Stimulated activated CD4-positive, alpha-beta T cell treated with anti-CD3 and anti-CD28 coated beads, Interleukin-1b, Interleukin-23, amount 100 ng/mL, for 1 hour (primary cell): ENCODE data around the gene BCL3.
"Not testable (repeated sequence)": the region's sequence is repeated elsewhere in the genome, so short reads cannot be mapped to it uniquely, and the experiment has no call there.

ENCODE experiments used
- DNase-seq, 2 donors: peaks; one replicate each; pipeline ENCODE4 v3.0.0-alpha.2; 2020; ENCODE audit warnings: low read depth in 2 of 2

The BCL3 gene, protein sequence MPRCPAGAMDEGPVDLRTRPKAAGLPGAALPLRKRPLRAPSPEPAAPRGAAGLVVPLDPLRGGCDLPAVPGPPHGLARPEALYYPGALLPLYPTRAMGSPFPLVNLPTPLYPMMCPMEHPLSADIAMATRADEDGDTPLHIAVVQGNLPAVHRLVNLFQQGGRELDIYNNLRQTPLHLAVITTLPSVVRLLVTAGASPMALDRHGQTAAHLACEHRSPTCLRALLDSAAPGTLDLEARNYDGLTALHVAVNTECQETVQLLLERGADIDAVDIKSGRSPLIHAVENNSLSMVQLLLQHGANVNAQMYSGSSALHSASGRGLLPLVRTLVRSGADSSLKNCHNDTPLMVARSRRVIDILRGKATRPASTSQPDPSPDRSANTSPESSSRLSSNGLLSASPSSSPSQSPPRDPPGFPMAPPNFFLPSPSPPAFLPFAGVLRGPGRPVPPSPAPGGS

DNA sequence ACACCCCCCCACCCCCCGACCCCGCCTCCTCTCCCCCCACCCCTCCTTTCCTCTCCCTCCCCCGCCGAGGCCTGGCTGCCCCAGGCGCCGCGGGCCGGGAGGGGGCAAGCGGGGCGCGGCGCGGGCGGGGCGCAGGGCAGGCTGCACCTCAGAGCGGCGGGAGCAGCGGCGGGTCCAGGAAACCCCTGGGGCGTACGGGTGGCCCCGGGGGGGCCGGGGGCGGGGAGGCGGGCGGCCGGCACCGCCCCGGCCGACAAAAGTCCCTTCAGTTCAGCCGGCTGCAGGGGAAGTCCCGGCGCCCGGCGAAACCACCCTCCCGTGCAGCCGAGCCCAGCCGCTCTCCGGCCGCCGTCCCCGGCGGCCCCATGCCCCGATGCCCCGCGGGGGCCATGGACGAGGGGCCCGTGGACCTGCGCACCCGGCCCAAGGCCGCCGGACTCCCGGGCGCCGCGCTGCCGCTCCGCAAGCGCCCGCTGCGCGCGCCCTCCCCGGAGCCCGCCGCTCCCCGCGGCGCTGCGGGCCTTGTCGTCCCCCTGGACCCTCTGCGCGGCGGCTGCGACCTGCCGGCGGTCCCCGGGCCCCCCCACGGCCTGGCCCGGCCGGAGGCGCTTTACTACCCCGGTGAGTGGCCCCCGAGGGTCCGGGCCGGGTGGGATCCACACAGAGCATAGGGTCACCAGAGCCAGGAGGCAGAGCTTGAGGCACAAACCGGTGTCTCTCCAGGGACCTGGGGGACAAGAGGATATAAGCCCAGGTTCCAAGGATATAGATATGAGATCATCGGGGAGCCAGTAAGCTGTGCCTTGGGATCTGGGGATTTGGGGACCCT, at the start of gene BCL3:
Gene BCL3, plus strand, starts transcription at position 283 of the 829 bp plus-strand sequence. Its CDS starts 83 bp downstream, at position 366.
- peak; percentile 37 to 65 for DNase-seq

DNA sequence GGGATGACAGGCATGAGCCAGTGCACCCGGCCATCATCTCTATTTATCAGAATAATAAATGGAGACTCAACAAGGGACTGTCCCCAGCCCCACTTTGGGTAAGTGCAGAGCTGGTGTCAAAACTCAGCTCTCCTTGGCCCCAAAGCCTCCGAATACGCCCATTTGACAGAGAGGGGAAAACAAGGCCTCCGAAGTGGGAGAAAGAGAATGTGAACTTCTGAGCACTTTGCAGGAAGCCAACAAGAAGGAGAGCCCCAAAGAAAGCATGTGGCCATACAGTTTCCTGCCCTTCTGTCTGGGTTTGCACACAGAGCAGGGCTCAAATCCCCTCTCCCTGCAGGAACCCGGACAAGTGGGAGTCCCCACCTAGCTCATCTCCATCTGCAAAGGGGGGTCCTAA, 48.0 kb upstream of the BCL3 start:
- no peak for DNase-seq

DNA sequence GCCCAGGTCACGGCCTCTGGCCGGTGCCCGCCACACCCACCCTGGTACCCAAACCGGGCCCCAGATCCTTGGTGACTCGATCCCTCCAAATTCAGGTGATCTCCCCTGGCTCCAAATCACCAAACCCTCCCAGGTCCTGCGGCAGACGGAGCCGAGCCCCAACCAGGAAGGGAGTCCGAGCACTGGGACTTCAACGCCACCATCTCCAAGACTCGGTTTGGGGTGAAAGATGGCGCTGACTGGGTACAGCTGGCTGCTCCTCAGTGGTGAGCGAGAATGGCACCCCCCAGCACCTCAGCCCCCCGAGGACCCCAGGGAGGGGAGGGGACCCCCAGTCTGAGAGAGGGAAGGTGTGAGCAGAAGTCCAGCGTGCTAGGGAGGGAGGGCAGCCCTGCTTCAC, 47.3 kb upstream of the BCL3 start:
- no peak for DNase-seq

DNA sequence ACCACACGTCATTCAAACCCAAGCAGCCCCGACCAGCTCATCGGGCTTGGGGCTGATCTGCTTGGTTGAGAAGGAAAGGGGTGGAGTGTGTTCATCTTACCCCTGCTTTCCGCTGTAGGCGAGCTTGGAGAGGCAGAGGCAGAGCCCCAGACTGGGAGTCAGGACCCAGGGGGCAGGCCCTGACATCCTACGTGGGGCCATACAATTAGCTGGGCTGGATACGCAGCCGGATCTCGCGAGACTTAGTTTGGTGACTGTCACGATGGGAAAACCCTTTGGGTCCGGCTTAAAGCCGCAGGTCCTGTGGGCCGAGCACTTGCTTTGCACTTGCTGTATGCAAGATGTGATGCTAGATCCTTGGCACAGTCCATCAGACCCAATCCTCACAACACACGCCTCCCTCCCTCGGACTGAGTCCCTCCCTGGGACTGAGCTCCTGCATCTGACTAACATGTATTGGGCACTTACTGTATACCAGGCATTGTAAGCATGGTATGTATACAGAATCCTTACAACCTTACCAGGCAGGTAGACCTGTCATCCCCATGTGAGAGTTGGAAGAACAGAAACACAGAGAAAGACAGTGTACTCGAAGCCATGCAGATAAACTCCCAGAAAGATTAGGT, 45.8 kb upstream of the BCL3 start:
- DNase-seq = no peak

DNA sequence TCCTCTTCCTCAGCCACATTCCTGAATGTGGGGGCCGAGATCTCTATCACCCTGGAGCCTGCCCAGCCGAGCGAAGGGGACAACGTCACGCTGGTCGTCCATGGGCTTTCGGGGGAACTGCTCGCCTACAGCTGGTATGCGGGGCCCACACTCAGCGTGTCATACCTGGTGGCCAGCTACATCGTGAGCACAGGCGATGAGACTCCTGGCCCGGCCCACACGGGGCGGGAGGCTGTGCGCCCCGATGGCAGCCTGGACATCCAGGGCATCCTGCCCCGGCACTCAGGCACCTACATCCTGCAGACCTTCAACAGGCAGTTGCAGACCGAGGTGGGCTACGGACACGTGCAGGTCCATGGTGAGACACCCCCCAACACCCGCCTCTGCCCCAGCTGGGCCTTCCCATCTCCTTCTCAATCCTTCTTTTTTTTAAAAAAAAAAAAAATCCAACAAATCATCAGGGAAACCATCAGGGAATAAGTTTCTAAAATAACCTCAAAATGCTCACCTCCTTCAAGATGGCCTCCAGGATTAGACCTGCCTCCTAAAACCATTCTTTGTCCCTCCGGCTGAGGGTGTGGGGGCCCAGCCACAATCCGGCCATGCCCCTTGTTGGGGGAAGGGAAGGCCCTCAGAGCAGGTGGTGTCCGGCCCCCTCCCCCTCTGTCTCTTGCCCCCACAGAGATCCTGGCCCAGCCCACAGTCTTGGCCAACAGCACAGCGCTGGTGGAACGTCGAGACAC, 45.0 kb upstream of the BCL3 start:
- DNase-seq = no peak

DNA sequence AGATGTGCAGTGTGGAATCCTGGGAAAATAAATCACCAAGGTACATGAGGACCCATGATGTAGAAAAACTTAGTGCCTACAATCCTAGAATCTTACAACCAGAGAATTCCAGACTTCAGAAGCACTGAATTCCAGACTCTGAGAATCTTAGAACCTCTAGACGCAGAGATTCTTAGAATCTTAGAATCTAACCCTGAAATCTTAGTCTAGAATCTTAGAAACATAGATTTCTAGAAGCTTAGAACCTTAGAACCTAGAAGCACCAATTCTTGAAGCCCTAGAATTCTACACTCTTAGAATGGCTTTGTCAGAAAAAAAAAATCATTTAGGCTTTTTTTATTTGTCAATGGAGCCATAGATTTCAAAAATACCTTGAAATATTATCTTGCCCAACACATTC, 43.5 kb upstream of the BCL3 start:
- no peak for DNase-seq

DNA sequence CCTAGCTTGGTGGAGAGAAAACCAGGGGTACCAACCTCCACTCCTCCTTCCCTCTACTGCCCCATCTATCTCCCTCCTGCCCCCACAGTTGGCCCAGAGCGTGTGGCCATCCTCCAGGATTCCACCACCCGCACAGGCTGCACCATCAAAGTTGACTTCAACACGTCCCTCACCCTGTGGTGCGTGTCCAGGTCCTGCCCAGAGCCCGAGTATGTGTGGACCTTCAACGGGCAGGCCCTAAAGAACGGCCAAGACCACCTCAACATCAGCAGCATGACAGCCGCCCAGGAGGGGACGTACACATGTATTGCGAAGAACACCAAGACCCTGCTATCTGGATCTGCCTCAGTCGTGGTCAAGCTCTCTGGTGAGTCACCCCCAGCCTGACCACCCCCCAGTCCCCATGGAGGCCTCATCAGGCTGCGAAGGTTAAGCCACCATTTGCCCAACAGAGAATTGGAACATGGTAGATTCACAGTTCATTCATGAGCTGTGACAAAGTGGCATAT, 43.0 kb upstream of the BCL3 start:
- DNase-seq = no peak

DNA sequence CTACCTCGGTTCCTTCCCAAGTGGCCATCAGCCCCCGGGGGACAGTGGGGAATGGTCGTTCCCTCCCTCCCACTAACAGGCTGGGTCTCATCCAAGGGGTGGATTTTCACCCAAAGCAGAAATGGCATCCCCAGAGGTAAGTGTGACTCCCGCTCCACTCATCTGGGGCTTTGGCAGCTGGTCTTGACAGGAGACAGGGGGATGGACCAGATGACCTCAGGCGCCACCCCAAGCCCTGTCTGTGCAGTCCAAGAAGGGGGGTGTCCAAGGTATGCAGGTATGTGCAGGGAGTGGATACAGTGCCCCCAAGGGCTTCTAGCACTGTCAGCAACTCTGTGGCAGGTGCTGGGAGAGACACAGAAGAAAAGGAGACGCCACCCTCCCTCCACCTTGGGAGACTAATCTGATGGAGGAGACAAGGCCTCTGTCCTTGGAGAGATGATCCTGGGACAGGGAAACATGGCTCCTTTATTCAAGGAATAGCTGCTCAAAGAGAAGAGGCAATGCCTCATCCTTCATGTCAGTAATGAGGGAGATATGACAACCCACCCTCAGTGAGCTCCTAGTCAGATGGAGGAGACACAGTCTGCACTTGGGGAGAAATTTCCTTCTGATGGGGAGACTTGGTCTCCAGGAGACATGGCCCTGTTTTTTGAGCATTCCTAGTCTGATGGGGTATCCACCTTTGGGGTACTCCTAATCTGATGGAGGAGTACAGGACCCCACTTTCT, 41.8 kb upstream of the BCL3 start:
- no peak for DNase-seq

DNA sequence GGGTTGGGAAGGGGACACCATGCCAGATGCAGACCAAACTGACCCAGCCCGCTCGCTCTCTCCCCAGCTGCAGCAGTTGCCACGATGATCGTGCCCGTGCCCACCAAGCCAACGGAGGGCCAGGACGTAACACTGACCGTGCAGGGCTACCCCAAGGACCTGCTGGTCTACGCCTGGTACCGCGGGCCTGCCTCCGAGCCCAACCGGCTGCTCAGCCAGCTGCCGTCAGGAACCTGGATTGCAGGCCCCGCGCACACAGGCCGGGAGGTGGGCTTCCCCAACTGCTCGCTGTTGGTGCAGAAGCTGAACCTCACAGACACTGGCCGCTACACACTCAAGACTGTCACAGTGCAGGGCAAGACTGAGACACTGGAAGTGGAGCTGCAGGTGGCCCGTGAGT, 40.7 kb upstream of the BCL3 start:
- no peak for DNase-seq

DNA sequence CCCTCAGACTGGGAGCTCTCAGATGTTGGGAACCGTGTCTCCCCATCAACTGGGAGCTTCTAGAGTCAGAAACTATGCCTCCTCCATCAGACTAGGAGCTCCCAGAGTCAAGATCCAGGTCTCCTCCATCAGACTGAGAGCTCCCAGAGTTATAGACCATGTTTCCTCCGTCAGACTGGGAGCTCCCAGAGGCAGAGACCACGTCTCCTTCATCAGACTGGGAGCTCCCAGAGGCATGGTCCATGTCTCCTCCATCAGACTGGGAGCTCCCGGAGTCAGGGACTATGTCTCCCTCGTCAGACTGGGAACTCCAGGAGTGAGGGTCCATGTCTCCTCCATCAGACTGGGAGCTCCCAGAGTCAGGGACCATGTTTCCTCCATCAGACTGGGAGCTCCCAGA, 39.6 kb upstream of the BCL3 start:
- no peak for DNase-seq

DNA sequence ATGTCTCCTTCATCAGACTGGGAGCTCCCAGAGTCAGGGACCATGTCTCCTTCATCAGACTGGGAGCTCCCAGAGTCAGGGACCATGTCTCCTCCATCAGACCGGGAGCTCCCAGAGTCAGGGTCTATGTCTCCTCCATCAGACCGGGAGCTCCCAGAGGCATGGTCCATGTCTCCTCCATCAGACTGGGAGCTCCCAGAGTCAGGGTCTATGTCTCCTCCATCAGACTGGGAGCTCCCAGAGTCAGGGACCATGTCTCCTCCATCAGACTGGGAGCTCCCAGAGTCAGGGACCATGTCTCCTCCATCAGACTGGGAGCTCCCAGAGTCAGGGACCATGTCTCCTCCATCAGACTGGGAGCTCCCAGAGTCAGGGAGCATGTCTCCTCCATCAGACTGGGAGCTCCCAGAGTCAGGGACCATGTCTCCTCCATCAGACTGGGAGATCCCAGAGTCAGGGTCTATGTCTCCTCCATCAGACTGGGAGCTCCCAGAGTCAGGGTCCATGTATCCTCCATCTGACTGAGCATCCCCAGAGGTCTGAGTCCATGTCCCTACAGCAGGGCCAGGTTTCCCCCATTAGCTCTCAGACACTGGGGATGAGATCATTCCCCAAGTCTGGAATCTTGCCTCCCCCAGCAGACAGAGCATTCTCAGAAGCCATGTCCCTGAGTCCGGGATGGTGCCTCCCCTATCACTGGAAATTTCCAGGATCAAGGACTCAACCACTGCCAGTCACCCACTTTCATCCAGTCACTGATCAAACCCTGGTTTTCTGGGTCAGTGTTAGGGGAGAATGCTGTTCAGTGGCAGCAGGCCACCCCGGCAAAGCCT, 38.9 kb upstream of the BCL3 start:
- DNase-seq = not testable (repeated sequence)

DNA sequence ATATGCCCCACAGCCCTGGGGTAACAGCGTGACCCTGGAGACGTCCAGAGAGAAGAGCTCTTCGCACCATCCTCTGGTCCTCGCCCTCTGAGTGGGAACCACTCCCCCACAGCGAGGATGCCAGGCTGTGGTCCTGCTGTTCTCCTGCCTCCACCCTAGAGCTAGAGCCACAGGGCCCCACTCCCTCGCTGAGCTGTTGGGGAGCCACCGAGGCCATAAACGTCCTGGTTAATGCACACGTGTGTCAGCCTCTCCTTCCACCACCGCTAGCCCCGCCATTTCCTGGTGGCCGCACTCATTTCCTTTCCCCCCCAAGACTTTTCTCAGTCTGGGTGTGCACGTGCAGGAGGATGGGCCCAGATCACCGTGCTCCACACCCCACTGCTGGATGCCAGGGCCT, 38.0 kb upstream of the BCL3 start:
- DNase-seq = no peak

DNA sequence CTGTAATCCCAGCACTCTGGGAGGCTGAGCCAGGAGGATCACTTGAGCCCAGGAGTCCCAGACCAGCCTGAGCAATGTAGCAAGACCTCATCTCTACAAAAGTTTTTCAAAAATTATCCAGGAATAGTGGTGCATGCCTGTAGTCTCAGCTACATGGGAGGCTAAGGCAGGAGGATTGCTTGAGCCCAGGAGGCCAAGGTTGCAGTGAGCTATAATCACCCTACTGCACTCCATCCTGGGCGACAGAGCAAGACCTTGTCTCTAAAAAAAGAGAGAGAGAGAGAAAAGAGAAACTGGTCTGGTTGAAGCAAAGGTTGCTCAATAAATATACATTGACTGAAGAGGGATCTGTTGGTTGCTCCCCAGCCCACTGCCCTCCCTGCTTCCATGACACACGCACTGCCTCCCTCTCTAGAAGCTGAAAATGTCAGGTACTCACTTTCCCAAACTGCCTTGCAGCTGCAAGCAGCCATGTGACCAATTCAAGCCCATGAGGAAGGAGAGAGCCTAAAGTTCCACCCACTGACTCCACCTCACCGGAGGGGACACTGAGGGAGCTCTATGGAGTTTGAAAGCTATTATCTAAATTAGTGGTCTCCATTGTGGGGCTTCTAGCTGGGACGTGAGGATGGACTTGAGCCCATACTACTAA, 35.5 kb upstream of the BCL3 start:
- no peak for DNase-seq

DNA sequence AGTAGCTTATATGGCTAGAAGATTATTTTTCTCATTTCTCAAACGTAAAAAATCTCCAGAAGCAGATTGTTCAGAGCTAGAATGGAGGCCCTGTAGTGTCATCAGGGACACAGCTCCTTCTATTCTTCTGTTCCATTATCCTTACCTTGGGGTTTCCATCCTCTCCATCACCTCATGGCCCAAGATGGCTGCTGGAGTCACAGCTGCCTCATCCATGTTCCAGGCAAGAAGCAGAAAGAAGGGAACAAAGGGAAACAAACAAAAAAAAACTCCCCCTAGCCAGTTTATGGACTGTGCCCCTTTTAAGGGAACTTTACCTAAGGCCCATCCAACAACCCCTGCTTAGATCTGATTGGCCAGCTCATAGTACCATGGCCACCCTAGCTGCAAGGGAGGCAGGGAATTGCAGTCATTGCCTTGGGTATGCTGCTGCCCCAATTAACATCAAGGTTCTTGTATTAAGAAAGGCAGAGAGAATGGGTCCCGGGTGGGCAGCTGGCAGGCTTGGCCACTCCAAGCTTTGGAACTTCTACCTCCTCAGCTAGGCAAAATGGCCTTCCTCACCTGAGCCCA, 33.8 kb upstream of the BCL3 start:
- DNase-seq = no peak

DNA sequence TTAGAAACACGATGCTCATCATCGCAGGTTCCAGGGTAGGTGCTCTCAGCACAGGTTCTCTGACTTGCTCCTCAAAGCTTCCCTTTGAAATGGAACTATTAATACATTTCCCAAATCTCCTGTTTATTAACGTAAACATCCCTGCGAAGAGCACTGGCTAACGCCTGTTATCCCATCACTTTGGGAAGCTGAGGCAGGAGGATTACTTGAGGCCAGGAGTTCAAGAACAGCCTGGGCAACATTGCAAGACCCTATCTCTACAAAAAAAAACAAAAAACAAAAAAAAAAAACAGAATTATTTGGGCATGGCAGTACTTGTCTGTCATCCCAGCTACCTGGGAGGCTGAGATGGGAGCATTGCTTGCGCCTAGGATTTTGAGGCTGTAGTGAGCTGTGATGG, 30.9 kb upstream of the BCL3 start:
- DNase-seq = no peak

DNA sequence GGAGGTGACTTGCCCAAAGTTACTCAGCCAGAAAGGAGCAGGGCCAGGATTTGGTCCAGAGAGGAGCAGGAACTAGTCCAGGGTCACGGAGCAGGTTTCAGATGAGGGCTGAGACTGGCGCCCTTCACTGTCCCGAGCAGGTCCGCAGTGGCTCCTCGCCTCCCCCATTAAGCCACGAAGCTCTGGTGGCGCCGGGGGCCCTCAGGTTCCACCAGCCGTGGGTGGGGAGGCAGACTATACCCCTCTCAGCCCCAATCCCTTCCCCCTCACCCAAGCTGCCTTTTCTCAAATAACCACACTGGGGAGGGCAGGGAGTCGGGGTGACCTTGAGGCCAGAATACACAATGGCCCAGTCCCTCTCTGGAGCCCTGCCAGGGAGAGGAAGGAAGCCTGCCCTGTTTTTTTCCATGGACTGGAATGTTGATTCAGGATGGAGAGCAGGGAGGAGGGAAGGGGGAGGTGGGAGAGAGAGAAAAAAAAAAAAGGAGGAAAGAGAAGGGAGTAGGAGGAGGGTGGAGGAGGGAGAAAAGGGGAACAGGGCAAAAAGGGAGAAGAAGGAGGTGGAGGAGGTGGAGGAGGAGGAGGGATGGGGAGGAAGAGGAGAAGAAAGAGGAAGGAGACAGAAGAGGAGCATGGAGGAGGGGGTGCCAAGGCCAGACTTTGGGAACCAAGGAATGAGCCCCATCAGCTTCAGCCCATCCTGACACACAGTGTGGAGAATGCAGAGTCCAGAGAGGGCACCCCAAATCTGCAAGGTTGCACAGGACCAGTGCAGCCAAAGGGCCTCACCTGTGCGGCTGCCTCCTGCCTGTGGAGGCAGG, 29.9 kb upstream of the BCL3 start:
- DNase-seq = no peak

DNA sequence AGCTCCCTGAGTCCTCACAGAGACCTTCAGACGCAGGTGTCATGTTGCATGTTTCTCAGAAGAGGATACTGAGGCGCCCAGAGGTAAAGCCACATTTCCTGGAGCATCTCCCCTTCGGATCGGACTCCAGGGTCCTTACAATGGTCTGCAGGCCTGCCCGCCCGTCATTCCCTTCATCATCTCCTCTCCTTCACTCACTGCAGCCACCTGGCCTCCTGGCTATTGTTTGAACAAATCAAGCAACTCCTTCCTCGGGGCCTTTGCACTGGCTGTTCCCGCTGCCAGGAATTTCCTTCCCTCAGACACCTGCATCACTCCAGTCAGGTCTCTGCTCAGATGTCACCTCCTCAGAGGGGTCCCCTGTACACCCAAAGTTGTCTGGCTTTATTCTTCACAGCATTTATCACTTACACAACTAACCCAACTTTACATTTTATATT, 29.2 kb upstream of the BCL3 start:
- no peak for DNase-seq

DNA sequence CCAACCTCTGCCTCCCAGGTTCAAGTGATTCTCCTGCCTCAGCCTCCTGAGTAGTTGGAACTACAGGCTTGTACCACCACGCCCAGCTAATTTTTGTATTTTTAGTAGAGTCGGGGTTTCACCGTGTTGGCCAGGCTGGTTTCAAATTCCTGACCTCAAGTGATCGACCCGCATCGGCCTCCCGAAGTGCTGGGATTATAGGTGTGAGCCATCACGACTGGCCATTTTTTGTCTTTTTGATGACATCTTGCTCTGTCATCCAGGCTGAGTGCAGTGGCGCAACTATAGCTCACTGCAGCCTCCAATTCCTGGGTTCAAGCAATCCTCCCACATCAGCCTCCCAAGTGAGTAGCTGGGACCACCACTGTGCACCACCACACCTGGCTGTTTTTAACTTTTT, 28.1 kb upstream of the BCL3 start:
- DNase-seq = not testable (repeated sequence)
